H54 (cell line): ENCODE data around the gene PAFAH1B1.

ENCODE experiments used
- DNase-seq: peaks from one replicate; pipeline ENCODE4 v3.0.0; 2011; ENCODE audit warnings: low spot score, mixed read lengths; ENCODE audit not compliant: insufficient read length
- FAIRE-seq: peaks from 3 replicates; lab custom pipeline; 2011; peaks lifted over from hg19 to GRCh38; lab: Jason Lieb, UNC
- POLR2A ChIP-seq: IDR thresholded peaks from 2 replicates; pipeline ENCODE4 v1.6.1; 2011; ENCODE audit warnings: low read depth, mild to moderate bottlenecking, low read length

Gene PAFAH1B1

GRCh38 chr17:2711608-2712299 is 118.3 kb downstream of the PAFAH1B1 start, which contains the start of gene CLUH:
Gene CLUH (minus strand): TSS chr17:2711764. CDS start chr17:2711661, 103 bp downstream.
- peak; percentile 99 for DNase-seq
- TF ChIP-seq POLR2A, result peak; percentile 81
- FAIRE-seq, result peak; percentile 41

DNA sequence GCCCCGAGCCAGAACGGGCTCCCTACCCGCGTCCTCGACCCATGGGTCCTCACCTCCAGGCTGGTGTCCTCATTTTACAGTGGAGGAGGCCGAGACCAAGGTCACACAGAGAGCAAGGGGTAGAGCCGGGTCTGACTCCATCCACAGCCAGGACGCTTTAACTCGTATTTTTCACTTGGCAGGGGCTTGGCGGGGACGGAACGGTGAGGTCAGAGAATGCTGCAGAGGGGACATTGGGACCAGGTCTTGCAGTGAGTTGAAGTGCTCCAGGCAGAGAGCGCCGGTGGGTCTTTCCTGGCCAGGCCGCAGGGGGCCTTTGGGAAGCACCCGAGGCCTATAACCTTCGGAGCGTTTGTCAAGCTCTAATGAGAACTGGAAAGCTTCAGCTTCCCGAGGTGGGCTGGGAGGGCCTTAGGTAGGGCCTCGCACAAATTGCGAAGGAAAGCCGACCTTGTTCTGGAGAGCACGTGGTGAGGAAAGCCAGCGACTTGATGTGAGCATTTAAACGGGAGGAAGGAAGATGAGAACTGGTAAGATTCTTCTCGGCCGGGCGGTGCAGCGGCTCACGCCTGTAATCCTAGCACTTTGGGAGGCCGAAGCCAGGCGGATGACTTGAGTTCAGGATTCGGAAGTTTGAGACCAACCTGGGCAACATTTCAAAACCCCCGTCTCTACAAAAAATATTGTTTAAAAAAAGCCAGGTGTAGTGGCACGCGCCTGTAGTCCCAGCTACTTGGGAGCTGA is 119.0 kb downstream of the PAFAH1B1 start:
- DNase-seq (no peak), FAIRE-seq (no peak)
- no peak for TF ChIP-seq POLR2A

DNA sequence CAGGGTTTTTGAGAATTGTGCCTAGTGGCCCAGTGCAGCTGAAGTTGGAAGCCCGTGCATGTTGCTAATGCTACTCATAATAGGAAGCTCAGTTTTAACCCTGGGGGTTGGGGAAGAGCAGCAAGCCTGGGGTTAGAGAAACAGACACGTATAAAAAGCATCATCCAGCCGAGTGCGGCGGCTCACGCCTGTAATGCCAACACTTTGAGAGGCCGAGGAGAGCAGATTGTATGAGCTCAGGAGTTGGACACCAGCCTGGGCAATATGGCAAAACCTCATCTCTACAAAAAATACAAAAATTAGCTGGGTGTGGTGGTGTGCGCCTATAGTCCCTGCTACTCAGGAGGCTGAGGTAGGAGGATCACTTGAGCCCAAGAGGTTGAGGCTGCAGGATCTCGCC is 120.4 kb downstream of the PAFAH1B1 start:
- no peak for FAIRE-seq
- no peak for DNase-seq
- no peak for TF ChIP-seq POLR2A

DNA sequence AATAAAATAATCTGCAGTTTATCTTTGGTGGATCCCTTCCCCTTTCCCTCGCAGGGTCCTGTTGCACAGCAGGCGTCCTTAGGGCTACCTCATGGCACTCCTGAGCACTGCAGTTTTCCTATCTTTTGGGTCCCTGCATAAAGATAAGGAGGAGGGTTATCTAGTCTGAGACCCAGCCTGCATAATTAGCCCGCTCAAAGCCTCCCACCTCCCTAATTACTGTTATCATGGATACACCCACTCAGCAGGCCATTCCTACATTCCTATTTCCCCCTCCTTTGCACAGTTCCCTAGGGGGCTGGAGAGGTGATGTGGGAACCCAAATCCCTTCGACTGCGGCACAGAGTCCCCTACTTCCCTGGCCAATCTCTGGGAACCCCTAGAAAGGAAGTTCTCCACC is 123.2 kb downstream of the PAFAH1B1 start:
- FAIRE-seq (no peak), DNase-seq (no peak)
- no peak for TF ChIP-seq POLR2A

DNA sequence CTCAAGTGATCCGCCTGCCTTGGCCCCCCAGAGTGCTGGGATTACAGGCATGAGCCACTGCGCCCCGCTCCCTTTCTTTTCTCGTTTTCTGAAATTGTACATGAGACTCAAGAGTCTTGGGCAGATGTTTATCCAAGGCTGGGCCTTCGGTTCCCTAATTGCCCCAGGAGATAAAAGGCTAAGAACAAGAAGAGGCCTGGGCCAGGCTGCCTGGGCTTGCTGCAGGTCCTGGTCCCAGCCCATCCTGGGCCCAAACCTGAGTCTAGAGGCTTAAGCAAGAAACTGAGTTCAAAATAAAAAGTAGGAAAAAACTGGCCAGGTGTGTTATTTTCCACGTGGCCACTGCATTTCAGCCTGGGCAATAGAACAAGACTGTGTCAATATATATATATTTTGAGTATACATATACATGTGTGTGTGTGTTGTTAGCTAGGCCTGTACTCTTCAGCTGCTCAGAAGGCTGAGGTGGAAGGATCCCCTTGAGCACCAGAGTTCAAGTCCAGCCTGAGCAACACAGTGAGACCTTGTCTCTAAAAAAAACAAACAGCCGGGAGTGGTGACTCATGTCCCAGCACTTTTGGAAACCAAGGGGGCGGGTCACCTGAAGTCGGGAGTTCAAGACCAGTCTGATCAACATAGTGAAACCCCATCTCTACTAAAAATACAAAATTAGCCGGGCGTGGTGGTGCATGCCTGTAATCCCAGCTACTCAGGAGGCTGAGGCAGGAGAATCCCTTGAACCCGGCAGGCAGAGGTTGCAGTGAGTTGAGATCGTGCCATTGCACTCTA is 124.9 kb downstream of the PAFAH1B1 start:
- no peak for FAIRE-seq
- TF ChIP-seq POLR2A, result no peak
- no peak for DNase-seq

DNA sequence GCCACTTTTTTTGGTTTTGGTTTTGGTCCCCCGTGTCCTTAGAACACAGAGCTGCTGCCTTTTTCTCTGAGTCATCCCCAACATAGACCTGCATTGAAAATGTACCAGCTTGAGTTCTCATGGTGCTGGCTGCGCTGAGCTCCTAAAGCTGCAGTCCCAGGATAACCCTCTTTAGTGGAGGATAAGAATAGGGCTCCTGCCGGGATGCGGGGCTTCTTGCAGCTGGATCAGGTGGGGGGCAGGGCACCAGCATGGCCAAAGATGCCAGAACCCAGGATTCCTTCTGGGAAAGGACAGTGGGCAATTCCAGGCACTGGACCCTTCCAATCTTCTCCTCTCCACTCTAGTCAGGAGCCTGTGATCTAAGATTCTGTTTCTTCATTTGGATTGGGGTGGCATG is 126.4 kb downstream of the PAFAH1B1 start:
- DNase-seq, result no peak
- no peak for FAIRE-seq
- TF ChIP-seq POLR2A, result no peak

DNA sequence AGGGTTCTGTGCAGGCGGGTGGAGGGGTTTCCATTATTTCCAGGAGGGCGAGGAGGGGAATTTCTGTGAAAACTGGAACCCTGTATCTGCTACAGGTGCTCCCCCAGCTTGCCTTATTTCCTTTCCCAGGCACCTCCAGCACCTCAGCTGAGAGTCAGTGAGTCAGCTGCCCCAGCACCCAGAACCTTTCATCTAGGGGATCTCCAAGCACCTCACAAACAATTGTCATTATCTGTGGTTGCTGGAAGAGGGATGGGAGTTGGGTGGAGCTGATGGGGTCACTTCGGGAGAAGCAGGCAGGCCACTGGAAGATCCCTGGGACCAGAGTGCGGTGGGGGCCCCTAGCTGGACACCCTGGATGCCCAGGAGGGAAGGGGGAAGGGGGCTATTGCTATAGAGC is 128.1 kb downstream of the PAFAH1B1 start:
- FAIRE-seq (no peak), DNase-seq (no peak)
- no peak for TF ChIP-seq POLR2A

GRCh38 chr17:2722611-2723010 is 129.2 kb downstream of the PAFAH1B1 start:
- no peak for TF ChIP-seq POLR2A
- FAIRE-seq, result no peak
- DNase-seq, result no peak

DNA sequence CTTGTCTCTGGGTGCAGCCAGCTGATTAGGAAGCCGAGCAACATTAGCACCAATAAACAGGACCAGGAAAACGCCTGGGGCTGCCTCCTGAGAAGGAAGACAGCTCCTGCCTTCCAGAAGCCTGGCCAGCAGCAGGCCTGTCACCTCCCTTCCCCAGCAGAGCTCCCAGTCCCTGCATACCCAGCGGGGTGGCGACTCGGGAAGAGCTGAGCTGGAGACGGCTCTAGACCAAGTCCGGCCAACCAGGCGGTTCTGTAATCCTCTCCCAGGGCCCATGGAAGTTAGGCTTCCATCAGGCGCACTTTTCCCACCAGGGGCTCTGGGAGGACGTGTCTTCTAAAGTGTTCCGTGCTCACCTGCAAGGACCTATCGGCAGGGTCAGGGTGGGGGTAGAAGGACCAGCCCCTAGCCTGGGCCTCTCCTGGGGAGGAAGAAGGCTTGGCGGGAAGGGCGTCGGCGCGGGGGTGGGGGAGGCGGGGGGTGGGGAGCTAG is 130.1 kb downstream of the PAFAH1B1 start:
- no peak for TF ChIP-seq POLR2A
- FAIRE-seq (no peak), DNase-seq (no peak)

- TF ChIP-seq POLR2A, result no peak
- FAIRE-seq (no peak), DNase-seq (no peak)
Observed at GRCh38 chr17:2723997-2724783, 130.7 kb downstream of the PAFAH1B1 start.

- DNase-seq (no peak), FAIRE-seq (no peak)
- TF ChIP-seq POLR2A, result no peak
Observed at GRCh38 chr17:2724784-2725164, 131.3 kb downstream of the PAFAH1B1 start.

GRCh38 chr17:2730764-2731353 is 137.4 kb downstream of the PAFAH1B1 start:
- TF ChIP-seq POLR2A, result no peak
- no peak for DNase-seq
- FAIRE-seq, result no peak

GRCh38 chr17:2731807-2732206 is 138.4 kb downstream of the PAFAH1B1 start:
- no peak for DNase-seq
- FAIRE-seq, result no peak
- no peak for TF ChIP-seq POLR2A
